Esophagus squamous epithelium (tissue), 5 donors: ENCODE results near the gene OBP2B. TPM values are rescaled to one million over a fixed set of nuclear protein-coding genes. Genes with fewer than 3 reads are reported as not detected.
"Not testable (repeated sequence)": the region's sequence is repeated elsewhere in the genome, so short reads cannot be mapped to it uniquely, and the experiment has no call there.

Experiments
- DNase-seq: peaks from one replicate; lab custom pipeline; 2025; lab: John Stamatoyannopoulos, UW
- H3K27ac ChIP-seq, 4 donors: fragments of 200-600 bp; sonication (generic); one replicate each; pipeline ENCODE4 v1.5.1; 2016 to 2019; ENCODE audit warnings: mild to moderate bottlenecking in 1 of 4
- H3K27me3 ChIP-seq, 4 donors: fragments of 200-600 bp; sonication (generic); 1 replicate in 3 of 4; 2 replicates in 1 of 4; pipeline versions ENCODE4 v1.5.1 to v1.6.0; 2017 to 2021; ENCODE audit warnings: antibody characterized with exemption in 1 of 4
- H3K36me3 ChIP-seq, 3 donors: fragments of 200-600 bp; sonication (generic); one replicate each; pipeline ENCODE4 v1.5.1; 2016 to 2019
- H3K4me1 ChIP-seq, 3 donors: fragments of 200-600 bp; sonication (generic); one replicate each; pipeline ENCODE4 v1.5.1; 2017 to 2019
- H3K4me3 ChIP-seq, 4 donors: fragments of 200-600 bp; sonication (generic); 1 replicate in 3 of 4; 2 replicates in 1 of 4; pipeline ENCODE4 v1.5.1; 2016 to 2019; ENCODE audit warnings: mild to moderate bottlenecking in 2 of 4, moderate library complexity in 1 of 4
- H3K9me3 ChIP-seq, 3 donors: fragments of 200-600 bp; sonication (generic); one replicate each; pipeline ENCODE4 v1.5.1; 2016 to 2019
- CTCF ChIP-seq, 6 experiments: fragments of 450-650 bp in 4 of 6; fragments of 200-600 bp in 2 of 6; sonication (generic) in 2 of 6; IDR thresholded peaks; one replicate each; pipeline ENCODE4 v1.5.1; 2016 to 2019; ENCODE audit warnings: antibody characterized with exemption in 6 of 6, mild to moderate bottlenecking in 4 of 6, moderate library complexity in 4 of 6
- POLR2A ChIP-seq, 4 donors: fragments of 450-650 bp; IDR thresholded peaks; one replicate each; pipeline ENCODE4 v1.6.1; 2017; ENCODE audit warnings: antibody characterized with exemption in 4 of 4, mild to moderate bottlenecking in 4 of 4, moderate library complexity in 3 of 4
- WGBS, 2 donors: methylation state at CpG; one replicate each; pipeline ENCODE4 v1.1.5; 2018; 5-methylcytosine and 5-hydroxymethylcytosine counted together
- intact Hi-C: fragments of 100-400 bp; cut with DNase I; formaldehyde crosslinking; loops from one replicate; pipeline ENCODE4 v1.15.0; 2022
- total RNA-seq, 4 donors: library from RNA; depleted of rRNA; stranded (reverse); fragments of >200 nt; gene quantifications; one replicate each; pipeline ENCODE4 v1.1.0, GENCODE V29; 2016
- donor health status: DM: yes; HTN: yes; CAD: no.

OBP2B gene
- not detected for total RNA-seq

GRCh38 chr9:133208880-133209300 lies at the start of gene OBP2B:
Gene OBP2B, minus strand, starts transcription at chr9:133209250. Its CDS starts 51 bp downstream, at chr9:133209199.
- DNase-seq, H3K9me3 ChIP-seq, intact Hi-C loops, H3K4me1 ChIP-seq, H3K36me3 ChIP-seq, H3K4me3 ChIP-seq, H3K27ac ChIP-seq: not testable (repeated sequence)
- WGBS, 2 donors, result no CpG with 5 or more reads among the region's 18 CpGs
- H3K27me3 ChIP-seq, result peaks cover 0 to 68% (median 0%) of the 10 kb centered on the region in 4 donors

GRCh38 chr9:133258061-133259015 lies 49.3 kb upstream of the OBP2B start:
- no peak for DNase-seq
- no peaks in the 10 kb centered on the region for H3K9me3 ChIP-seq
- WGBS, 2 donors, result 70 to 74% methylated on average over 4 to 10 of the region's 21 CpGs
- intact Hi-C loops, result no loop called here
- H3K36me3 ChIP-seq, result peaks cover 0 to 38% (median 0%) of the 10 kb centered on the region in 3 donors
- H3K27ac ChIP-seq, result peak overlapping the region in 2 of 4 donors; percentile 3 to 34
- no peaks in the 10 kb centered on the region for H3K27me3 ChIP-seq
- no peak overlapping the region for H3K4me3 ChIP-seq
- peaks cover 0 to 19% (median 15%) of the 10 kb centered on the region in 3 donors for H3K4me1 ChIP-seq
- TF ChIP-seq POLR2A (IDR thresholded peaks at IDR 0.05), result no peak
- TF ChIP-seq CTCF (IDR thresholded peaks at IDR 0.05), result no peak

GRCh38 chr9:133257465-133257956 lies 48.5 kb upstream of the OBP2B start:
- Histone ChIP-seq H3K27me3 (no peaks in the 10 kb centered on the region), H3K9me3 (no peaks in the 10 kb centered on the region), H3K4me3 (no peak overlapping the region), H3K4me1 (peaks cover 0 to 28% (median 20%) of the 10 kb centered on the region in 3 donors), H3K36me3 (peaks cover 0 to 38% (median 0%) of the 10 kb centered on the region in 3 donors), H3K27ac (peak overlapping the region in 3 of 4 donors; percentile 3 to 79 (median 17))
- intact Hi-C loops, result no loop called here
- DNase-seq, result no peak
- no peak for TF ChIP-seq CTCF (IDR thresholded peaks at IDR 0.05)
- TF ChIP-seq POLR2A (IDR thresholded peaks at IDR 0.05), result no peak
- 67 to 80% methylated on average over 1 to 3 of the region's 13 CpGs for WGBS, 2 donors

GRCh38 chr9:133256686-133257091 lies 47.6 kb upstream of the OBP2B start:
- H3K27me3 ChIP-seq, result no peaks in the 10 kb centered on the region
- WGBS, 2 donors, result 90 to 94% methylated on average over 6 to 9 of the region's 10 CpGs
- no peak for DNase-seq
- H3K9me3 ChIP-seq, result no peaks in the 10 kb centered on the region
- intact Hi-C loops, result no loop called here
- H3K4me1 ChIP-seq, result peaks cover 0 to 36% (median 28%) of the 10 kb centered on the region in 3 donors
- peak overlapping the region in 2 of 4 donors; percentile 17 to 79 for H3K27ac ChIP-seq
- no peak overlapping the region for H3K4me3 ChIP-seq
- peaks cover 0 to 37% (median 0%) of the 10 kb centered on the region in 3 donors for H3K36me3 ChIP-seq
- no peak for TF ChIP-seq CTCF (IDR thresholded peaks at IDR 0.05)
- TF ChIP-seq POLR2A (IDR thresholded peaks at IDR 0.05), result no peak

GRCh38 chr9:133256136-133256461 lies 47.0 kb upstream of the OBP2B start:
- Histone ChIP-seq H3K4me1 (peaks cover 0 to 42% (median 34%) of the 10 kb centered on the region in 3 donors), H3K36me3 (peaks cover 0 to 31% (median 0%) of the 10 kb centered on the region in 3 donors), H3K27ac (peak overlapping the region in 1 of 4 donors; percentile 79), H3K27me3 (no peaks in the 10 kb centered on the region), H3K4me3 (no peak overlapping the region), H3K9me3 (no peaks in the 10 kb centered on the region)
- TF ChIP-seq CTCF (IDR thresholded peaks at IDR 0.05) (no peak), POLR2A (IDR thresholded peaks at IDR 0.05) (no peak)
- intact Hi-C loops, result no loop called here
- DNase-seq, result no peak
- 90 to 98% methylated on average over 10 to 19 of the region's 30 CpGs for WGBS, 2 donors
